ENCODE results near the gene ADAMTS16.

ADAMTS16 gene

DNA sequence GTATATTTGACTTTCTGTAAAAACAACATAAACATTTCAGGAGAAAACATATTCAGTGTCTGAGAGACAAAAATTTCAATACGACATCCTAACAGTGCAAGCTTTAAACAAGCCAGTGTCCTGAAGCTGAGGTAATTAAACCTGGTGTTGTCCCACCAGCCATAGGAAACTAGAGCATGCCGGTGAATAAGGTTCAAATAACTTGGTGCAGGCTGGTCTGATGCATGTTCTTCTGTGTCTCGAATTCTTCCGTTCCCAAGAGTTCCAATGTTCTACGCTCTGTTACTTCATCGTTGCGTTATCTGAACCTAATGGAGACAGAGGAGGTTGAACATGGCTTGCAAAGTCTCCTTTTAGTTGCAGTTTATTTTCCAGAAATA lies 48.9 kb downstream of the ADAMTS16 start:
- no peak for DNase-seq

DNA sequence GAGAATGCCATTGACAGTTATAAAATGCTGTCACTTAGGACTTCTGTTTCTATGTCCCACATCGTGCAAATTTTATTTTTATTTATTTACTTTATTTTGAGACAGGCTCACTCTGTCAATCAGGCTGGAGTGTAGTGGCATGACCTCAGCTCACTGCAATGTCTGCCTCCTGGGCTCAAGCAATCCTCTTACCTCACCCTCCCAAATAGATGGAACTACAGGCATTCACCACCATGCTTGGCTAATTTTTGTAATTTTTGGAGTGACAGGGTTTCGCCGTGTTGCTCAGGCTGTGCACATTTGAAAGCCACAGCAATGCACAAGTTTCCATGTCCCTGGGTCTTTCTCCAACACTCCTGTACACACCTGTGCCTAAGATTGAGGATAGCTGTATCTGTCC lies 51.8 kb downstream of the ADAMTS16 start:
- no peak for DNase-seq

DNA sequence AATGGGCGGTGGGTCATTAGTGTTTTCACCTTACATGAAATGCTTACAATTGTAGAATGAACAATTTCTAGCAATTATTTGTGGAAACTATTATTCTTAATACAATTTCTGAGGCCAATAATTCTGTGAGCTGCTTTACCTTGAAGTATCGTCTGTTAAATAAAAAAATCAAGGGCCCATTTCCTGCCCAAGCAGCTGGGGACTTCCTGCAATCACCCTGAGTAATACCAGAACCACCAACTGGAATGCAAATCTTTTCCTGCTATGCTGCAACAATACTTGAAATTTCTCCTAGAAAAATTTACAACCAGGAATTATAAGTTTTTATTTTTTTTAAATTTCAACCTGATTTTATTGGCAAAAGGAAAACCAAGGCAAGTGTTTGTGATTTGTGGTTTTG lies 52.6 kb downstream of the ADAMTS16 start:
- DNase-seq, result no peak

DNA sequence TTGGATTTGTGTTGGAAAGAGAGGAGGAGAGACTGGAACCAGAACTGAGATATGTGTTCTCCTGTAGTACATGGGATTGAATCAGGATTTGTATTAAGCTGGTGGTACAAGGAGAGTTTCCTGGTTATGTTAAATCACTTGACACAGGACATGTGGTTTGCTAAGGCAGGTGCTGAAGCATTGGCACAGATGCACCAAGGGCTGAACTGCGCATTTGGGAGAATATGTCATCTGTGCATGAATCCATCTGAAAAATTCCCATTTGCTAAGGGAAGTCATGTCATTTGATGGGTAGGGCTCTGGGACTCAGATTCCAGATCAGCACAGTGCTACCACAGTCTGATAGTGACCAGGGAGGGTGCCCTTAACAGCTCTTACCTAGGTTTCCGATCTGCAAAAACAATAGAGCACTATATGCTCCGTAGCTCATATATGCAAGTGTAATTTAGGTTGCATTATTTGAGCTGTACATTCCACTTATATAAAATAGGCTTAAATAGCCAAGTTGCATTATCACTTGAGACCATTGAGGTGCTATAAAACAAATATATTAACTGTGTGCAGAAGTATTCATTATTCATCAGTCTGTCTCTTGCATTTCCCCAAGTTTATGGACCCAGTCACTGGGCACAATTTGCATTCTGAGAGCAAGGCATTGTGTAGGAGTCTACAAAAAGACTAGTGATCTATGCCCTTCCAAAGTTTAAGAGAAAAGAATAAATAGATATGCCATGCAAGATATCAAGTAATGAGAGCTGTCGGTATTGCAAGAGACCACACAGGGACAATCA lies 55.2 kb downstream of the ADAMTS16 start:
- DNase-seq, result no peak

DNA sequence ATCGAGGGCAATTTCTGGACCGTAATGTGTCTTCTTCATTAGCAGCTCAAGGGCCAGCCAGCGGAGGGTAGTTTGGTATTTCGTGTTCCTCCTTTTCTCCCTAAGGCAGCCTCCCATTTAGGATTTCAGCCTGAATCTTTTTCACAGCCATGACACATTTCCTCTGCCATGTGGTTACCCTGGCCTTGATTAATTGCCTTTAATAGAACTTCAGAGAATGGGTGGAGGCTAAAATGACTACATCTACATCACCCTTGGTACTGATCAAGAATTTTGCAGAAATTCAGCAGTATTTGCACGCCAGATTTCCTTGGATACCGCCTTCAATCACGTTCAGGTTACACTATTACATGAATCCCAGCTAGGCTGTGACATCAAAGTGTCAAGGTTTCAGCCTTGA lies 58.0 kb downstream of the ADAMTS16 start:
- no peak for DNase-seq

DNA sequence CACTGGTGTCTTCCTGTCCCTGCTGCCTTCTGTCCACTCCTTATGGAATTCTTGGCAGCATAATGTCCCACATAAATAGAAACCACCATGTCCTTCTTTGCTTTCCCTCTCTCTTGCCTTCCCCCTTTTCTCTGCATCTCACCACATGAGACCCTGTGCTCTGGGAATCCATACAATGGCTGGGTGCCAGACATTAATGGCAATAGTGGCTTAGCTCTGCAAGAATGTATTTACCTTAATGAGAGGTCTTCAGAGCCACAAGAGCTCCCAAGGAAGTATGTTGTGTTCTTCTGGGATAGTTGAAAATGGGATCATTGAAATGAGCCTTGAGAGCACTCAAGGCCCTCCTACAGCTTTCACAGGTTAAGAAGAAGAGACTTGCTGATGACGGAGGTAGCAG lies 58.7 kb downstream of the ADAMTS16 start:
- no peak for DNase-seq

DNA sequence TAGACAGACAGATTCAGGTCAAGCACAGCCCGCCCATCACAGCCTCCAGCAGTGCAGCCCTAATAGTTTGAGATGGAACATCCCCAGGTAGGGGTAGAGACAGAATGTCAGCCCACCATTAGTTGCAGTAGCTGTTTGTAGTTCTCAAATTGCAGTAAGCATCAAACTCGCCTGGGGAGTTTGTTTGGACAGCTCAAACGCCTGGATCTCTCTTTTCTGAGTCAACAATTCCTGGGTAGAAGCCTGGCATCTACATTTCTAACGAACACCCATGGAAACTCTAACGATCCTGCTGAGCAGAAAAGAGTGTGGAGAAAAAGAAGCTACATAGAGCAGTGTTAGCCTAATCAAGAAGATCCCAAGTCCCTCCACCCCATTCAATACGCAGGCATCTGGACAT lies 59.4 kb downstream of the ADAMTS16 start:
- DNase-seq, result no peak

DNA sequence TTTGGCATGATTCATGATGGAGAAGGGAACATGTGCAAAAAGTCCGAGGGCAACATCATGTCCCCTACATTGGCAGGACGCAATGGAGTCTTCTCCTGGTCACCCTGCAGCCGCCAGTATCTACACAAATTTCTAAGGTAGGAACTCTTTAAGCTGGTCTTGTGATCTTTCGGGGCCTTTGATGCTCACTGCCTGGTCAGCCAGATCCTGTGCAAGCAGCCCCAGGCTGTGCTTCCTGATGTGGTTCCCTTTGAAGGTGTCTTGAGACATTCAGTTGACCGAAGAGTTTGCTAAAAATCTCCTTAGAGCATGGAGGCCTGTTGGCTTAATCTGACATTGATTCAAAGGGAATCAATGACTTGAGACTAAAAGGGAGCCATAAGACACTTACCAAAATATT lies 60.0 kb downstream of the ADAMTS16 start:
- DNase-seq, result no peak

DNA sequence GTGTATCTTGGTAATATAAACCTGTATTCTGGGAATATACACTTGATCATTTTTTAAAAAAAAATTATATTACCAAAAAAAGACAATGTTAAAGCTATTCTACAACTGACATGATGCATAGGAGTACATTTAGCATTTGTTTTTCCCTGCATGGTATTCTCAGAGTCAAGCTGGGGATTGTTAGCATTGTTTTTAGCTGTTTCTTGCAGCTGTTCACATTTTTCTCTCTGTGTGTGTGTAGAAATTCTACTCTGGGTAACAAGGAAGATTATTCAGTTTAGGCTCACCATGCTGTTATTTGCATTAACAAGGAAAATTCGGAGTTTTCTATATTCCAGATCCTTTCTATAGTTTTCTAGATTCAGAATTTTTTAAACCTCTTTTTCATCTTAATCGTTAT lies 62.2 kb downstream of the ADAMTS16 start:
- DNase-seq, result no peak

DNA sequence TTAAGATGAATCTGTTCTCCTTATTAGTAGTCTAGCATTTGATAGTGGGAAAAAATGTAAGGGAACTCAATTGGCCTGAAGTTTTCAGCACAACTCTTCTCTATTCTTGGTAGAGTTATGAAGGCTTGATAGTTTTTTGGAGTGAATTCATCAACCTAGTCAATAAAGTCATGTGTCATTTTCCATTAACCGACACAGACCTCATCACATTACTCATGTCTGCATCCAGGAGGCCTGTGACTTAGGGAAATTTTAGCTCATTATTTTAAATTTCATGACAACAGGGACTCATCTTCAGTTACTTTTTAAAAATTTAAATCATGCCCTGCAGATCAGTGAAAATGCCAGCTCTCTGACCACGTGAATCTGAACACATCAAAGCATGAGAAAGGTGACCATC lies 63.3 kb downstream of the ADAMTS16 start:
- no peak for DNase-seq

DNA sequence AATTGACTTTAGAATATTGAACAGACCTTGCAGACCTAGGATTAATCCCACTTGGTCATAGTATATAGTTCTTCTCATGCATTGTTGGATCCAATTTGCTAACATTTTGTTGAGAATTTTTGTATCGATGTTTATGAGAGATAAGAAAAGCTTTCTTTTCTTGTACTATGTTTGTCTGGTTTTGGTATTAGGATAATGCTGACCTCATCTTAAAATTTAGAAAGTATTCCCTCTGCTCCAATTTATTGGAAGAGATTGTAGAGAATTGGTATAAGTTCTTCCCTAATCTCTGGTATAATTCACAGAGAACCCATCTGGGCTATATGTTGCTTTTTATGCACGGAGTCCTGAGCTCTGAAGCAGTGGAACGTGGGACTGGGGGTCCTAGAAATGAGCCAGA lies 67.7 kb downstream of the ADAMTS16 start:
- no peak for DNase-seq

DNA sequence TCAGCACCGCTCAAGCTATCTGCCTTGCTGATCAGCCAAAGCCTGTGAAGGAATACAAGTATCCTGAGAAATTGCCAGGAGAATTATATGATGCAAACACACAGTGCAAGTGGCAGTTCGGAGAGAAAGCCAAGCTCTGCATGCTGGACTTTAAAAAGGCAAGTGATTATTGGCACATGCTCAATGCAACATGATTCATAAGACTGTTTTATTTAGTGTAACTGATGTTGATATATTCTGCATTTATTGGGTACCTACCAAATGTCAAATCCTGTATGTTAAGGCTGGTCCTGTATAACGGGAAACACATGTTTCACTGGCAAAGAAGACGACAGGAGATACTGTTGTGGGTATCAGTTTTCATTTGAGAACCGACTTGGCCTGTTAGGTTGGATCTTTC lies 69.0 kb downstream of the ADAMTS16 start:
- DNase-seq, result no peak

DNA sequence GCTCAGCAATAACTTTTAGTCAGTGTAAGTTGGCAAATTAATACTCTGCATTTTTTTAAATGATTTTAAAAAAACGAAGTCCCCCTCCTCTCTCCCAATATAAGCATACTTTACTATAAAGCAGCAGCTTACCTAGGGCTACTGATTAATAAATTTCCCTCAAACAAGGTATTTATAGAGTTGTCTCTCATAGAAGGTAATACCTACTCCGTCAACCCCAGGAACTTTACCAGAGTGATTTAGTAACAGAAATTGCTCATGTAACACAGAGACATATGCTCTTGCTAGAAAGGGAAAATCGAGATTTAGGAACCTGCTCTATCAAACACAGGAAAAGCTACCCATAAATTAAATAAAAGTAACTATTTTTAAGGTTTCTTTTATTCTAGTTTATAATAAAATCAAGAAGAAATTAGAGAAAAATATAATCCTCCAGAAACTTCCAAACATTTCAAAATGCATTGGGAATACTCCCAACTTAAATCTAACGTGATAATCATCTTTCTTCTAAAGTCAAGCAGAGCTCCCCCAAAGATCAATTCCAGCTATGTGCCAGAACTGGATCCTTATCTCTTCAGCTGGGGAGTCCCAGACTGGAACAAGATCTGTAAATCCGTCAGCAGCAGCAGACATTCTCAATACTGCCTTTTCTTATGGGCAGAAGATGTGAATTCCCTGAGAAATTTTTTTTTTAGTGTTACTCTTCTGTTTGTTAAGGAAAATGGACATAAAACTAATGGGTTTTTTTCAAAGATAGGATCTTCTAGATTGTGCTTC lies 69.6 kb downstream of the ADAMTS16 start:
- no peak for DNase-seq

DNA sequence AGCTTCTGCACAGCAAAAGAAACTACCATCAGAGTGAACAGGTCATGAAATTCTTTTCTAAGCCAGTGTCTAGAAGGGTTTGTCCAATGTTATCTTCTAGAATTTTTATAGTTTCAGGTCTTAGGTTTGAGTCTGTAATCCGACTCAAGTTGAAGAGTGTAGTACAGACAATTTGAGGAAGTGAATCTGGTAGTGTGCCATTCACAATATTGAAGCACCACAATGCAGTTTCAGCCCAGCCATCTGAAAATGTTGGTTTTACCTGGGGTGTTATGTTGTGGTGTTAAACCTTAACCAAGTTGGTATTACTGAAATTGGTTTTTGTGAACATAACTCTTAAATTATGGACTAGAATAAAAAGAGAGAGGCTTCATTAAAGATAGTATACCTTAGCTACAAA lies 77.2 kb downstream of the ADAMTS16 start:
- no peak for DNase-seq

DNA sequence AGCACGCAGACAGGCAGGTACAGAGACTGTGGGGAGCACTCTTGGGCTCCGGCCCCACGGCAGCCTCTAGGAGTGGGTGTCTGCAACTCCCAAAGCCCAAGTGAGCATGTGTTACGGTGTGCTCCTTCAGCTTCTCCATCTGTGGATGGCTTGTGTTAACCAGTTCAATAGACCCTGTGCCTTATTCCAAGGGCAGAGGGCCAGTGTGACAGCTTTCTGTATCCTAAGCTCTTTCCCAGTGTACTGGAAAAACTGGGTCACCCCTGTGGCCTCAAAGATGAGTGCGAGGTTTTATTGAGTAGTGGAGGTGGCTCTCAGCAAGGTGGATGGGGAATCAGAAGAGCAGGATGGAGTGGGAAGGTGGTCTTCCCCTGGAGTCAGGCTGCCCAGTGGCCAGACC lies 78.3 kb downstream of the ADAMTS16 start:
- no peak for DNase-seq

DNA sequence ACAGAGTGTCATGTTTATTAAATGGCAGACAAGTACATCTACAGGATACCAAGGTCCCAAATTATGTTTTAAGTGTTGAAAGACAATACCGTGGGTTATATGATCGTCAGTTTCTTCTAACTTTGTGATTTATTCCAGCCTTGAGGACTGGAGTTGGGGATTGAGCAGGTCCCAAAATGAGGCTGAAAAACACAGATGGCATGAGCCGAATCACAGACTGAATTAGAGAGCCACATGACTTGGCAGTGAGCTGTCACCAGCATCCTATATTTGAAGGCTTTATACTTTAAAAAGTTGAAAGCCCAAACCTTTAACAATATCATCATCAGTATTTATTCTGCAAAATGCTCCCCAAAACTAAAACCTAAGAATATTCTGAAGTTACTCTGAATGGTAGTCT lies 79.4 kb downstream of the ADAMTS16 start:
- no peak for DNase-seq

DNA sequence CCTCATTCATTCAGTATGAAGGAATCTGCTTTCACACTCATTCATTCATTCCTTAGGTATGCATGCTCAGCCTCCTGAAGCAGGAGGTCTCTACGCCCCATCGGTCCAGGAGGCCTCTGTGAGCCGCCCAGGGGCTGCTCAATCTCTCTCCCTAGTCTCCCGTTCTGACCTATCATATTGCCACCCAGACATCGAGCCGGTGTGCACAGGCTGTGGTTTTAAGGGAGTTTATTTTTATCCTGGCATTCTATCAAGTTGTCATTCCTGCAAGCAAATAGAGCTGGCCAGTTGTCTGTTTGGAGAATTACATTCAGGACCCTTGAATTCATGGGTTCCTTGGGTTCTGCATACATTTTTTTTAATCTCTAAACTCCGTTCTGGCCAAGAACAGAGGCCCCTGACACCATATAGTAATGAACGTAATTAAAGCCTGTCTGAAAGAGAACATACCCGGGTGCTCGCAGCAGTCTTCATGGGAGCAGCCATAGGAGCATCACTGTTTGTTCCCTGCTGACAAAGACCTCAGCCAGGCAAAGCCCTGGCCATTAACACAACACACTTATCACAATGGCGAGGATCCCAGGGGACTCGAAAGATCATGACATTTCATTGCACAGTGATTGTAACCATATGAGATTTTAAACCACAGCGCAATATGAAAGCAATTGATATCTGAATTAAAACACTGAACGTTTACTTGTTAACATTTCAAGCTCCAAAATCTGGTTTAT lies 80.9 kb downstream of the ADAMTS16 start:
- DNase-seq, result no peak

DNA sequence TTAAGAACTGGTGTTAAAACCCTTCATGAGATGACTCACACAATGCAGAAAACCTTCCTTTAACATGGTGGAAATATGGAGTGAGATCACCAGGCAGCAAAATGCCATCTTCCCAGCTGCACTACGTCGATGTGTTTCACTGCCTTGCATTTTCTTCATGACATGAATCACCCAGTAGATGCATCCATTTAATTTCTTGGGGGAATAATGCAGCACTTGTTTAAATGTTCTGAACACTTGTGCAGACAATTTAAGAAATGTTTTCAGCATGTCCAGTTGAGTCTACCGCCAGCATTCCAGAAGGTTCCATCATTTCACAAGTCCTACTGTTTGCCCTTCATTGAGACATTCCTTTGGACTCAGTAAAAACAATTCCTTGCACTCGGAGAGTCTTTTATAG lies 81.6 kb downstream of the ADAMTS16 start:
- no peak for DNase-seq

DNA sequence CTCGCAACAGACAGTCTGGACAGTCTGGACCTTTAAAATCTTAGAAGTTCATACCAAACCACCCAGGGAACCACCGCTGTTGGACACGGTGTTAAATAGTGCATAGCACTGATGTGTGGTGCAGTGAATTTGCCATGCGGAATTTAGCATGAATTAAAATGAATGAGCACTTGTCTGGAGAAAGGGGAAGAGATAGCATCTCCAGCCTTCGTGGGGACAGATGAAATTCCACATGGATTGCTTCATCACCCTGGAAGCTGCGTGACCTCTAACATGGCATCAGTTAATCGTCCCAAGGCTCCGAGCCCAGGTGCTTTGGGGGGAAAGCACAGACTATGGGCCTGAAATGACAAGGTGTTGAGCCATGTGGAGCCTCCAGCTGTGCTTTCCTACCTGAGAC lies 91.4 kb downstream of the ADAMTS16 start:
- DNase-seq, result no peak

DNA sequence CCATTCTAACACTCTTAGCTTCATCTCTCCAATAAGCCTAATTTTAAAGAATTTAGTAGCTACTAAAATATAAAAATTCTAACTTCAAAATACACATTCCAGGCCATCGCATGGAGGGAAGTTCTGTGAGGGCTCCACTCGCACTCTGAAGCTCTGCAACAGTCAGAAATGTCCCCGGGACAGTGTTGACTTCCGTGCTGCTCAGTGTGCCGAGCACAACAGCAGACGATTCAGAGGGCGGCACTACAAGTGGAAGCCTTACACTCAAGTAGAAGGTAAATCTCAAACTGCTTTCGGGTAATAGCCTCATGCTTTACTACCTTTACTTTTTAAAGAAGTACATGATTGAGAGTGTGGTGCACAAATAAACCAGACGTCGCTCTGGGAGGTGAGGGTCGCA lies 94.8 kb downstream of the ADAMTS16 start:
- no peak for DNase-seq

DNA sequence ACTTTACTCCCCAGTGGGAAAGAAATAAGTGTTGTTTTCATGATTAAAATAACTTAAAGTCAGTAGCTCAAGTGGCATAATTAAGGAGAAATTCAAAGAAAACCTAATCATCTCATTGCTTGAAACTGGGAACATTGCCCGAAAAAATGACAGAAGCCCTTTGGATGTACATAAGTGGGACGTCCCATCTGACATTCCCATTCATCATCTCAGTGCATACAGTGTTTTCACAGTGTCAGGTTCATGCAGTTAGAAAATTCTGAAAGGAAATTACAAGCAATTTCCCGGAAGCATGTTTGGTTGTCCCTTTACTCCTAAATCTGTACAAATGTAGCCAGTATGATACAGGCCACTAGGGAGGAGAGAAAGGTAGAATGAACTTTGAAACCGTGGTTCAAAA lies 95.6 kb downstream of the ADAMTS16 start:
- no peak for DNase-seq

DNA sequence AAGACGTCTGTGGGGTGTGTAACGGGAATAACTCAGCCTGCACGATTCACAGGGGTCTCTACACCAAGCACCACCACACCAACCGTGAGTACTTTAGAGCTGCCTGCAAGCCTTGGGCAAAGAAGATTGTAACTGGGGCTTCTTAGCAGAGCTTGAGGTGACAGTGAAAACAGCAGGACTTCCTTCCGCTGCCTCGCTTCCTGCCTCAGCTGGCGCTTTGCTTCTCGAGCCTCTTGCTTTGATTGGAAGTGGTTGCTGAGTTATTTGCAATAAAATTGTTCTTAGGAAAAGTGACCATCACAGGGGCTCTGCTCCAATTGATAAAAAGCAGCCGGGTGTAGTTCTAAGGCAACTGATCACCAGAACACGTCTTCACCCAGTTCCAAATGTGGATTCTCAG lies 99.1 kb downstream of the ADAMTS16 start:
- no peak for DNase-seq

DNA sequence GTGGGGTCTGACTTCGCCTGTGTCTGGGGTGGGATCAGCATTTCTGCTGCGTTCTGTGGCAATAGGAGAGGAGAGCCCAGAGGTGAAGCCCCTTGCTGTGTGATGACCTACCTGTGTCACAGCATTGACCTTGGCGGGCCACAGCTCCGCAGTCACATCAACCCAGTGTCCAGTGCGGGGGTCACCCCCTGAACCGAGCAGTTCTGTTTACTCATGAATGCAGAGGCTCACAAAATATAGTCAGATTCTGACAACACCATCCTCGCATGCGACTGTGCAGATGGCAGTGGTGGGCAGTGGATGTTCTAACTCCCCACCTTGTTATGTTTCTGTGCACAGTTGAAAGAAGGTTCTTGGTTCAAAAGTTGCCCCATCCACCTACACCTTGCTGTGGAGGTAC lies 100.1 kb downstream of the ADAMTS16 start:
- DNase-seq, result no peak

DNA sequence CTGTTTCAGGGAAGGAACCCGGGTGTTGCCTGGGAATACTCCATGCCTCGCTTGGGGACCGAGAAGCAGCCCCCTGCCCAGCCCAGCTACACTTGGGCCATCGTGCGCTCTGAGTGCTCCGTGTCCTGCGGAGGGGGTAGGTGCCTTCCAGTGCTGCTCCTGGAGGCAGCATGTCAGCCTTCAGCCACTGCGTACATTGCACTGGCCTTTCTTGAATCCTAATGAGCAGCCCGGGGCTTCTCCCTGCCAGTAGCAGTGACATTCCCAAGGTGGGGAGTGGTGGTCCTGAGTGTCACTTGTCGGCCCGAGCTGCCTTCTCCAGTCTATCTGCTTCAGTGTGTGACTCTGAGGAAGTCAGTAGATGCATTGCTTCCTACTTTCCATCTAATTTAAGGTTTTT lies 101.9 kb downstream of the ADAMTS16 start:
- no peak for DNase-seq

All from KG1 (cell line).